Thyroid gland (tissue), 4 donors: Measurements from ENCODE around the gene BIRC7.

Source experiments
- POLR2A ChIP-seq, 2 donors: fragments of 450-650 bp; IDR thresholded peaks; one replicate each; pipeline ENCODE4 v1.6.1; 2017; ENCODE audit warnings: antibody characterized with exemption in 2 of 2, mild to moderate bottlenecking in 2 of 2, moderate library complexity in 1 of 2
- TF ChIP-seq, protein P1 (sequence below), 6 experiments: fragments of 200-600 bp in 3 of 6; fragments of 450-650 bp in 3 of 6; sonication (generic) in 3 of 6; IDR thresholded peaks; one replicate each; pipeline ENCODE4 v1.5.1; 2016 to 2019; ENCODE audit warnings: antibody characterized with exemption in 6 of 6, mild to moderate bottlenecking in 2 of 6, inconsistent platforms in 1 of 6, moderate library complexity in 1 of 6

DNA sequence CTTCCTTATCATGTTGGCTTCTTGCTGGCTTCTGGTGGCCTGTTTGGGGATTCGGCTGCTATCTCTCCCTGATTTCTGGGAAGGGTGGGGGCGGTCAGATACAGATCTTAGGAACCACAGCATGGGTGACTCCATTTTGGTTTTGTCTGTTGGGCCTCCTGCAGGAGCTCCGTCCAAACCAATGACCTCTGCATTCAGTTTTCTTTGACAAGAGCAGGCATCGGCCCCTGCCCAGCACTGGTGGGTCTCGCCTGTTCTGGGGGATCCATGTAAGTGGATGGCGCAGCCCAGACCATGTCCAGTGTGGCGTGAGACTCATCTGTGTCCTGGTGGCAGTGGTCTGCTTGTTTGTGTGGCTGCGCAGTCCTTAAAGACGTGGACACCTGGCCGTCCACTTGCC is 28.3 kb downstream of the BIRC7 start:
- TF ChIP-seq POLR2A (IDR thresholded peaks at IDR 0.05): no peak
- TF ChIP-seq, protein P1, sequence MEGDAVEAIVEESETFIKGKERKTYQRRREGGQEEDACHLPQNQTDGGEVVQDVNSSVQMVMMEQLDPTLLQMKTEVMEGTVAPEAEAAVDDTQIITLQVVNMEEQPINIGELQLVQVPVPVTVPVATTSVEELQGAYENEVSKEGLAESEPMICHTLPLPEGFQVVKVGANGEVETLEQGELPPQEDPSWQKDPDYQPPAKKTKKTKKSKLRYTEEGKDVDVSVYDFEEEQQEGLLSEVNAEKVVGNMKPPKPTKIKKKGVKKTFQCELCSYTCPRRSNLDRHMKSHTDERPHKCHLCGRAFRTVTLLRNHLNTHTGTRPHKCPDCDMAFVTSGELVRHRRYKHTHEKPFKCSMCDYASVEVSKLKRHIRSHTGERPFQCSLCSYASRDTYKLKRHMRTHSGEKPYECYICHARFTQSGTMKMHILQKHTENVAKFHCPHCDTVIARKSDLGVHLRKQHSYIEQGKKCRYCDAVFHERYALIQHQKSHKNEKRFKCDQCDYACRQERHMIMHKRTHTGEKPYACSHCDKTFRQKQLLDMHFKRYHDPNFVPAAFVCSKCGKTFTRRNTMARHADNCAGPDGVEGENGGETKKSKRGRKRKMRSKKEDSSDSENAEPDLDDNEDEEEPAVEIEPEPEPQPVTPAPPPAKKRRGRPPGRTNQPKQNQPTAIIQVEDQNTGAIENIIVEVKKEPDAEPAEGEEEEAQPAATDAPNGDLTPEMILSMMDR (IDR thresholded peaks at IDR 0.05): no peak
